HG03045 (cell line): Measurements from ENCODE around the gene ZNF232.
"Not testable (repeated sequence)": the region's sequence is repeated elsewhere in the genome, so short reads cannot be mapped to it uniquely, and the experiment has no call there.

Experiments used
- ATAC-seq: cut with Tn5 transposase; IDR thresholded peaks from one replicate; pipeline ENCODE4 v1.9.1; 2021; ENCODE audit warnings: mild to moderate bottlenecking, moderate library complexity; ENCODE audit not compliant: unreplicated experiment

Gene ZNF232

DNA sequence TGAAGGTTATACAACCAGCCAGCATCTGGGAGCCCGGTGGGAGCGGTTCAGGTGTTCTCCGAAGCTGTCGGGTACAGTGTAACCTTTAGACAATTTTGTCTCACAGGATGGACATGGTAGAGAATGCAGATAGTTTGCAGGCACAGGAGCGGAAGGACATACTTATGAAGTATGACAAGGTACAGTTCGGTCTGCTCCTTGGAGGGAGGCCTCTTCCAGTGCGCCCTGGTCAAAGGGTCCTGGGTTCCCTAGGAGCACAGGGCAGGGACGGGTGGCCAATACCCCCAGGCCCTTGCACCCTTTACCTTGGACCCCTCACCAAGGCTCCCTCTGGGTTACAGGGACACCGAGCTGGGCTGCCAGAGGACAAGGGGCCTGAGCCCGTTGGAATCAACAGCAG, 18.6 kb upstream of the ZNF232 start:
- not testable (repeated sequence) for ATAC-seq

DNA sequence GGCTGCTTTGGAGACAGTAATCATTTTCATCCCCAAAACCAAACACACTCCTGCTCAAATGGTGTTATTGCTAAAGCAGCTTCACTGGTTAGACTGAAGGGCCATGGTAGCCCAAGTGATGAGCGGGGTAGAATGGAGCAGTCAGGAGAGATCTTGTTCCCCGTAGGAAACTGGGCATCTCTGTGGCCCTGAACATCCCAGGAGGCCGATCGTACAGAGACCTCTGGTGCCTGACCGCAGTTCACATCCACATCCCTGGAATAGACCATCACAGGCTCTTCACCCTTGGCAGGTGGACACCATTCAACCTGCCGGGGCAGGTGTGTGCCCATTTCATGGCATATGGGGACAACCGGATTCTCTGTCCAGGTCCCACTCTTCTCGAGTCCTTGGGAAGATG, 18.1 kb upstream of the ZNF232 start:
- ATAC-seq, result not testable (repeated sequence)

DNA sequence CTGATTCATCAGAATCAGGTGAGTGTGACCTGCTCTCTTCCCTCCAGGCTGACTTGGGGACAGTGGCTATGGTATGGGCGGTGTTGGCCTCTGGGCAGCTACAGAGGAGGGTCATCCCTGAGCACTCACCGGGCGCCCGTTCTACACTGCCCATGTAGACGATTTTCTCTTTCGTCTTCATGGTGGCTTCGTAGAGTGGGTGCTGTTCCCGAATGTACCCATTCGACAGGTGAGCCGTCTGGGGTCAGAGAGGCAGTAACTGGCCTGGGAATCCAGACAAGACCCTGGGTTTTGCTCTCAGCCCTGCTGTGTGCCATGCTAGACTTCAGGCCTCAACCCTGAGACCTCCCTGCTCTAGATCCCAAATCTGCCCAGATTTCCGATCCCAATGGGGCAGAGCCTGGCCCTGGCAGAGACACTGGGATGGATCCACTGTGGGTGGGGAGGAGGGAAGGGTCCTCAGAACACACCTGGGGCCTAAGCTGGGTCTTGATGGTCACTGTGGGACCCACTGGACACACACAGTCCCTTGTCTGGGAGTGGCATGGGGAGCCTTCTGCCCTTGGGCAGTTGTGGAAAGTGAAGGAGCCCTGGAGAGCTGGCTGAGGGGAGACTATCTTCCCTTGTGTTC, 17.3 kb upstream of the ZNF232 start:
- no peak for ATAC-seq

DNA sequence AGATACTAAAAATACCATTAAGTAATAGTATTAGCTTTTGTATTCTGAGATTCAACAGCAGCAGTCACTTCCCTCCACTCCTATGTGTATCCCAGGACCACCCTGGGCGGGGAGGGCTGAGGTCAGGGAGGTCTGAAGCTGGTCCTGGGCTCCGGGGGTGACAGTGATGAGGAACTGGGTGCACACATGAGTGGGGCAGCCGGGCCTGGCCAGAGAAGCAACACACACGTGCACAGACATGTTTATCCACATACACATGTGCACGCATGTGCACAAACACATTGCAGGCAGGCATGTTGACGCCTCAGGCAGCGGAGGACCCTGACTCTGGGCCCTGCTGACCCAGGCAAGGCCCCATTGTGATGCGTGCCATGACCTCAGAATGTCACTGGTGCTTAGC, 16.7 kb upstream of the ZNF232 start:
- not testable (repeated sequence) for ATAC-seq

DNA sequence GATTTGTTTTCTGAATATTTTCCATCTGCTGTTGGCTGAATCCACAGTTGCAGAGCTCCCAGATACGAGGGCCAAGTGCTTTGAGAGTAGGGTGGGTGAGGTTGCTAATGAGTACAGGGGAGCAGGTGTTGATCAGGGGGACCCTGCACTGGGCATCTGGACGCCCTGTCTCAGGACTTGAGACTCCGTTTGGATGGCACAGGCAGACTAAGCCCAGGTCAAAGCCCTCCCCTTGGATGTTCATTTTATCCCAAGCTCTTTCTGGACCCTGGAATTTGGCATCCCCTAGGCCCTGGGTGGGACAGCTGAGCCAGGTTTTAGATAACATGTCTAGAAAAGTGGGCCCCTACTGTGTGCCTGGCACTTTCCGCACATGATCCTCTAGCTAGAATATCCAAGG, 16.2 kb upstream of the ZNF232 start:
- ATAC-seq, result no peak

DNA sequence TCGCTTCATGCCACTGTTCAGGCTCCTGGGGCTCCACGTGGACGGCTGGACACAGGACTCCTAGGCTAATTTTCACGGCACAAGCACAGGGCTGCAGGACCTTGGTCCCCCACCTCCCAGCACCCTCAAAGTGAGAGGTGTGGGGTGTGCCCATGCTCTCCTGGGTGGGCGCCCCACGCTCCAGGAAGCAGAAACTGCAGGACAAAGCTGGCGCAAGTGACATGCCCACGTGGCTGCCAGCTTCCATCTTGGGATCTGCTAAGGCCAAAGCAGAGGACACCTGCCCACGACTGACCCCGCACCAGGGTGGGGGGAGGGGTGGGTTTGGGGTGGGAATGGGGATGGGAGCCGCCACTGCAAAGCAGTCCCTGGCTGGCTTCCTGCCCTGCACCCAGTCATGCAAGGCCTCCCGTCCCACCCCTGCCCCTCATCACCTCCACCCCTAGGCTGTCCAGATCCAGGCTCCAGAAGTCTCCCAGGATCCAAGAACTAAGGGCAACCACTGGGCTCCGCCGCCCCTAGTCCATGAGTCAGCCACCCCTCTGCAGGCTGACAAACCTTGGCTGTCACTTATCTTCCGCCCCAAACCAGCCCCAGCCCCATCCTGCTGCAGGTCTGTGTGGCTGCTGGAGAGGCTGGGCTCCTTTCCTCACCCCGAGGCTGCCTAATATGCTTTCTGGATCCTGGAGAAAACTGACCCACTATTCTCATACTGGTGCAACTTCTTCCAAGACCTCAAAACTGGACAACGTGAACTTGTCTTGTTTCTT, 15.2 kb upstream of the ZNF232 start:
- ATAC-seq, result no peak

DNA sequence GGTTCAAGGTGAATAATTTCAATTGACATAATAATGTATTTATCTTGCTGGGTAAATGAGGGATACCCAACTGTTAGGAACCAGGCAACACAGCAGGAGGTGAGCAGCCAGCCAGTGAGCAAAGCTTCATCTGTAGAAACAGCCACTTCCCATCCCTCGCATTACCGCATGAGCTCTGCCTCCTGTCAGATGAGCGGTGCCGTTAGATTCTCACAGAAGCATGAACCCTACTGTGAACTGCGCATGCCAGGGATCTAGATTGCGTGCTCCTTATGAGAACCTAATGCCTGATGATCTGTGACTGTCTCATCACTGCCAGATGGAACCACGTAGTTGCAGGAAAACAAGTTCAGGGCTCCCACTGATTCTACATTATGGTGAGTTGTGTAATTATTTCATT, 13.2 kb upstream of the ZNF232 start:
- ATAC-seq, result not testable (repeated sequence)

DNA sequence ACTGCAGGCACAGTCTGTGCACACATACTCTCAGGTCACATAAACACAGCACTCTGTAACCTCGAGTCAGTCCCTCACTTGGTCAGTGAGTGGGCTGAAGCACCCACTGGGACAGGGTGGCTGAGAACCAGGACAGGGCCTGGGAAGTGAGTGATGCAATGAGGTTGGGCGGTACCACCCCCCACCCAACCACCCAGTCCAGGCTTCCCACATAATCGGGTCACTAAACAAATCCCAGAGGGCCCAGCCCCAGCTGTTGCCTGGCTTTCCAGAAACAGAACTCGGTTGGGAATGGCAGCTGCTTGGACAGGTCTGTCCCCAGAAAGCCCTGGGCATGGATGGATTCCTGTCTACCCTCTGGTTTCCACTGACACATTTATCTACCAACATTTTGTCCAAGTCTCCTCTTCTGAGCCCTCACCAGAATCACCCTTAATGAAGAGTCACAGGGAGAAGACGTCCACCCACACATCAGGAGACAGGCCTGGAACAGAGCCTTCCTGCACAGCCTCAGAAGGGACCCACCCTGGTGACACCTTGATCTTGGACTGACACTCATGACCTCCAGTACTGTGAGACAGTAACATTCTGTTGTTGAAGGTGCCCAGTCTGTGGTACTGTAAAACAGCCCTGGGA, 12.6 kb upstream of the ZNF232 start:
- not testable (repeated sequence) for ATAC-seq

DNA sequence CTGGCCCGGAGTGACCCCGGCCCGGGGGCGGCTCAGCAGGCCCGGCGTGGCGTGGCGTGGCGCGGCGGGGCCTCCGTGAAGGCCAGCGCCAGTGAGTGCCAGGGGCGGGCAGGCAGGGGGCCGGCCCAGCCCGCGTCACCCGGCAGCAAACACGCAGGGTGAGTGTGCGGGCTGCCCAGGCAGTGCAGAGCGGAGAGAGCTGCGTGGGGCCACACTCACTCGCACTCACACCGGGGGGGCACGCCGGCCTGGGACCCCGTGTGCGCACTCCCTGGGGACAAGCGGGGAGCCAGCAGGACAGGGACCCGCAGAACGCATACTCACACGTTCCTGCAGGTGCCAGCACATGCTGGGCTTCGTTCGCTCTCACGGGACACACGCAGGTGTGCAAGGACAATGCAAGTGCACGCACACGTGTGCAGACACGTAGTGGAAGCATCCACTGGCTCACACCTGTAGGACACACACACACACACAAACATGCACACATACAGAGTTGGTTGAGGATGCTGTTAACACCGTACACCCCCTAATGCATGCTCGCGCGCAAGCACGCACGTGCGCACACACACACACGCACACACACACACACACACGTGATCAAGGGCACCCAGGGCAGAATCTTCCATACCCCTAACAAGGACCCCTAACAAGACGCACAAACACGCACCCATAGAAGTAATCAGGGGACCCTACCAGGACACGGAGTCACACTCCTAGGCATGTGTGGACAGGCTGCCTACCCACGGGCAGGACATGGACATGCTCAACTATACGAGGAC, 11.9 kb upstream of the ZNF232 start:
- ATAC-seq, result no peak

DNA sequence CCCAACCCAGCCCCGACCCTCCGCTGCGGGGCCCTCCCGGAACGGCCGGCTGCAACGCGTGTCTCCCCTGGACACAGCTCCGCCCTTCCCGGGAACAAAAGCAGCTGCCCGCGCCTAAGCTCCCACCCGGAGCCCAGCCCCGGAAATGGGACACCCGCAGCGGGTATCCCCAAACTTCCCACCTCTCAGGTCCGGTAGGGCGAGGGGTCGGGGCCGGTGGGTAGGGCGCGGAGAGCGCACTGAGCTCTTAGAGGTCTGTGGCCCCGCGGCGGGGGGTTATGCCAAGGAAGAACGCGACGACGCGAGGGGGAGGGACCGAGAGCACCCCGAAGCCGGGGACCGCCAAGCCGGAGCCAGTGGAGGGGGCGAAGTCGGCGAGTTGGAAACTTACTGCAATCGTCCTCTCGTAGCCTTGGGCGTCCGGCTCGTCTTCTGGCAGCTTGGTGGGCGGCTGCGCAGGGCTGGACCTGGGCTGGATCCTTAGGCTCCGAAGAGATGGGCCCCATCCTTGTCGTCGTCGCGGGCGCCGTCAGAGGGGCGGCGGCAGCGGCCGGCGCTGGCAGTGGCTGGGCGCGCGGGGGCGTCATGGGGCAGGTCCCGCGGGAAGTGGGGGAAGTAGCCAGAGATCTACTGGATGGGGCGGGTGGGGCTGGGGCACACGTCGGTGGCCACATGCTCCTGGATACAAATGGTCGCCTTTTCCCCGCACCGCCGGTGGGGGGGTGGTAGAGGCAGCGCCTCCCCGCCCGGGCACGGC, 11.1 kb upstream of the ZNF232 start:
- ATAC-seq, result no peak

DNA sequence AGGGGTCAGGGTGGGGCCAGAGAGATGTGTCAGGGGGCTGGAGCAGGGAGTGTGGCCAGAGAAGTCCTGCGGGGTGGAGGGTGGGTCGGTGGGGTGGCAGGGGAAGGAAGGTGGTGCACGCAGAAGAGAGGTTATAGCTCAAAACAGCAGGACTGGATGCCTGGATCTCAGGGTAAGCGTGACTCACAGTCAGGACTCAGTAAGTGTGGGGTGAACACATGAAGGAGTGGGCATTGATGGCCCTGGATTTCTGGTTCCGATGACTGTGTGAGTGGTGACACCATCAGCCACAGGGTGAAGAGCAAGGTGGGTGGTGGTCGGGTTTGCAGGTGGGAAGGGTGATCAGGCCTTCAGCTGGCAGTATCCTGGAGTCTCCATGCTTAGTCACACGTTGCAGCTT, 10.4 kb upstream of the ZNF232 start:
- ATAC-seq, result not testable (repeated sequence)

DNA sequence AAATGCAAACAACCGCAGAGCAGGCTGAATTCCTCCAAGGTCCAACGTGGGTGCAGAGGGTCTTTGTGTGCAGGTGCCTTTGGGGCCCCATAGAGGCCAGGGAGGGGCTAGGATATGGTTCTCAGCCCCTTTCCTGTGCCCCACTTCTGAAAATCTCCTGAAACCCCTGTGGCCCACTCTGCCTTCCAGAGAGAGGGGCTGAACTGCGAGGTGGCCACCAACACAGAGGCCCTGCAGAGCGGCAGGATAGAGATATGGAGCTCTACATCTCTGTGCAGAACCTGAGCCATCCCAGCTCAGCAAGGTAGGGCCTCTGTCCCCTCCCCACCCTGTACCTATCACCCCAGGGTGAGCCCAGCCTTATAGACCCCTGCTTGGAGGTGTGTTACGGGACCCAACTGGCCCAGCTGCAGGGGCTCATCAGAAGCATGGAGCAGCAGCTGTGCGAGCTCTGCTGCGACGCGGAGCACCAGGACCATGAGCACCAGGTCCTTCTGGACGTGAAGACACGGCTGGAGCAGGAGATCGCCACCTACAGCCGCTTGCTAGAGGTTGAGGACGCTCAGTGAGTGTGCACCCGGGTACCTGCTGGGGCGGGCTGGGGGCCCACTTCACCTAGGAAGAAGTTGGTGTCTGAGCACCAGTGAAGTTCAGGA, 9.6 kb upstream of the ZNF232 start:
- no peak for ATAC-seq

DNA sequence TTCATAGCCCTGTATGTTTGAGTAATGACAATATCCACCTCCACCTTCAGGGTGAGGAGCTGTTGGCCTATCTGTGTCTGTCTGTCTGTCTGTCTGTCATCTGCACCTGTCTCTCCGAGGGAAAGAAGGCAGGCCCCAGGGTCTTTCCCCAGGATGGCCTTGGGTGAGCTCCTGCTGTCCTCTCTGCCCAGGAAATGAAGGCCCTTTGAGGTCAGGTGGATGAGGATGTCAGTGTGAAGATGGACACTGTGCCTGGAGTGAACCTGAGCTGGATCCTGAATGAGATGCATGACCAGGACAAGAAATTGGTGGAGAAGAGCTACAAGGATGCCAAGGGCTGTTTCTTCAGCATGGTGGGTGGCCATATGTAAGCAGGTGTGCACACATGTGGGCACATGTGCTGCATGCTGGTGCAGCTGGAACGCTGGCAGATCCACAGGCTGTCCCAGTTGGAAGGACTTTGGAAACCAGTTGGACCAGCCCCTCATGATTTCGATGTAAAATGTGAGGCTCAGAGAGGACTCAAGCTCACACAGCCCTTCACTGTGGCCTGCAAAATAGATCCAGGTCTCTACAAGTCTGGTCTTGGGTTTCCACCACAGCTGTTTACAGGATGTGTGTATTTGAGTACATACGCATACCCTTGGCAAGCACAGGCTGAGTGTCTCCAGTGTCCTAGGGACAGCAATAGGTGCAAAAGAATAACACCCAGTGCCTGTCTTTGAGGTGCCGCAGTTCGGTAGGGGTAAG, 8.9 kb upstream of the ZNF232 start:
- ATAC-seq, result not testable (repeated sequence)

DNA sequence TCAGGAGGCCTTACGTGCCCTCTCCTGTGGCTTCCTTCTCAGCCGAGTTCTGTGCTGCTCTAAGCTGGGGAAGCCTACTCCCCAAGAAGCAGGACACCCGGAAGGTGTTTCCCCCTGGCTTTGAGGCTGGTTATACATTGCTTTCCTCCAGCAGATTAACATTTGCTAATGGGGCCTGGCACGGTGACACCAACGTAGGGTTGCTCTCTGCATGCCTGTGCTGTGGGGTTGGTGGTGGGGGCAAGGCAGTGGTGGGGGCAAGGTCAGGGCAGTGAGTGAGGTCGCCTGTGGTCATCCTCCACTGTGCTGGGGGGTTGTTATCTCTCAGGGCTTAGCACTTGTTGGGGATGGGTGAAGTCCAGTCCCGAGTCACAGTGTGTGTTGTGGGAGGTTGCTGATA, 8.4 kb upstream of the ZNF232 start:
- ATAC-seq, result no peak

DNA sequence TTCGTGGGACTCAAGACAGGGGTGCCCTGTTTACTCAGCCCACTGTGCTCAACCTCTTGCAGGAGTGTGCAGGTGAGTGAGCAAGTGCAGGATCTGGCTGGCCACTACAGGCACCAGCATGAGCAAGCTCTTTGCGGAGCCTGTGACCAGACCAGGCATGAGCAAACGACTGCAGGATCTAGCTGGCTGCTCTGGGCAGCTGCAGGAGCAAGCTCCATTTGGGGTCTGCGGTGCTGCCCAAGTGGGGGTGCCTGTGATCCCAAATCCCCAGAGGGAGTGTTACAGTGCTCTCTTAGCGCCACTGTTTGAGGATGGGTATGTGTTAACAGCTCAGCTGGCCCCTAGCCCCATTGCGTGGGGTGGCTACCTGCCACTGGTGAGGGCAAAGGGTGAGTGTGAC, 6.5 kb upstream of the ZNF232 start:
- ATAC-seq, result no peak

DNA sequence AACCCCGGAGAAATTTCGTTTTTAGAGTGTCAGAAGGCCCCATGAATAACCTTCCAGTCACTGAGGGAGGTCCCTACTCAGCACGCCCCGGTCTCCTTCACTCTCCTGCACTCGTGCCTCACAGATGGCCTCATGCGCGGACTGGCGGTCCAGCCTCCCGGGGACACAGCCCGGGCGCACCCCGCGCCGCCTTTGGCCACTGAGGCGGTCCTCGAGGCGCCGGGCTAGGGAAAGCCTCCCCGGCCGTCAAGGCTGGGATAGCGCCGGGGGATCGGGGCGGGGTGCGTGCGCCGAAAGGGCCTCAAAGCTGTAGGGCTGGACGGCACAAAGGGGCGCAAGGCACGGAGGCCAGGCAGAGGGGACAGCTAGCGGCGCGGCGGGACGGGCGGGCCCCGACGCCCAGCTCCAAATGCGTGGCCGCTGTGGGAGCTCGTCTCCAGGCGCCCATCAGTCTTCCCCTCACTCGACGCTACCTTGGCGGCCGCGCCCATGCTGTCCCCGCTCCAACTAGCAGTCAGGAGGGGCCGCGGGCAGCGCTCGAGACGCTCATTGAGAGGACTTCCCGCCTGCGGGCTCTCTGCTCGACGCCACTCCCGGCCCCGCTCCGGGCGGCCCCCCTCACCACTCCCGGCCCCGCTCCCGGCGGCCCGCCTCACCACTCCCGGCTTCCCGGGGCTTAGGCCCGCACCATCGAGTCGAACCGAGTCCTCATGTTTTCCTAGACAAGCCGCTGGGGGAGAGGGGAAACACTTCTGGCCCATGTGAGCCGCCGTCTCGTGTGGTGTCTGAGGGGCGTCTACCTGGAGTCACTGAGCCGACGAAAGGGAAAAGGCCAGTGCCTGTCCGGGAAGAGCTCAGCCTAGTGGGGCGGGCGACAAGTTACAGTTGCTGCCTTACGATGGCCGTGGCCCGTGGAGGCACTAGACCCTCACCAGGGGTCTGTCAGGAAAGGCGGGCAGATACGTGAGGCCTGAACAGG, 4.3 kb upstream of the ZNF232 start, which contains the start of gene USP6:
Gene USP6 (plus strand): TSS at position 360 of the 979 bp plus-strand sequence. CDS start 14,336 bp downstream, outside the sequence.
- ATAC-seq, result no peak

DNA sequence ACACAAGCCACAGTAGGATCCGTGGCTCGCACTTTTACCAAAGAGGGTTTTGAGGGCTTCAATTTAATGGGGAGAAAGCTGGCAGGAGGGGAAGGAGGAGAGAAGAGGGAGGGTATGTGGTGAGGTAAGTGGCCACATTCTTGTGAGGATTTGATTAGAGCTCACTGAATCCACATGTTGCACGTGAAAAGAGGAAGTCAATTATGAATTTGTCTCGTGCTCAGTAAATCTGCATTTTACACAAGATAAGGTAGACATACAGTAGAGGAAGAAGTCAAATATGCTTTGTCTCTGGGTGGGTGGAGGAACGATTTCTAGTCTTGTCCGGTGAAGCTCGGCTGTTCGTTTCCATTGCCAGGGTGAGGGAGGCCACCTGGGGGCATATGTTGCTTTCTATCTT, 862 bp downstream of the ZNF232 start:
- no peak for ATAC-seq

DNA sequence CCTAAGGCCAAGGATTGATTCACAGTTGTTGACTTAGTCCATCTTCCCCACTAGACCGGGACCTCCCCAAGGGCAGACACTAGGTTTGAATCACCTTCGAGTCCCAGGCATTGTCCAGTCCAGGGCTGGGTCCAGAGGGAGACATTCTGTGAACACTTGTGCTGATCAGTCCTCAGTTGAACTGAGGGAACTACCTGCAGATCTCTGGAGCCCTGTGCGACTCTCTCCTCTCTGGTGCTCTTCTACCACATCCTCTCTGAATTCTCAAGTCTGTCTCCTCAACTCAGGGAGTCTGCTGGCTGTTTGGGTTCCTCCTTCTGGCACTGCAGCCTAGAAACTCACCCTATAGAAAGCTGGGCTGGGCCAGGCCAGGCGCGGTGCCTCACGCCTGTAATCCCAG, 10.8 kb downstream of the ZNF232 start:
- ATAC-seq, result no peak
